IMR-90 (cell line): ENCODE data around the gene SPANXN3. TPM values are rescaled to one million over a fixed set of nuclear protein-coding genes. Genes with fewer than 3 reads are reported as not detected.
"Not testable (repeated sequence)": the region's sequence is repeated elsewhere in the genome, so short reads cannot be mapped to it uniquely, and the experiment has no call there.

Experiments
- ATAC-seq: fragments of 200-7000 bp; cut with Tn5 transposase; 2 replicates; pipeline ENCODE4 v1.9.1; 2020; ENCODE audit warnings: low read depth, mild to moderate bottlenecking, moderate library complexity
- BruUV-seq: library from RNA; stranded (reverse); fragments of 400-500 nt; replicated peaks from 2 replicates; lab custom pipeline; 2021; lab: Mats Ljungman, UMichigan
- CTCF ChIA-PET: fragments of 300-600 bp; formaldehyde crosslinking; extraction: SDS; loops from one replicate; lab custom pipeline; 2021; ENCODE audit warnings: antibody characterized with exemption; lab: Yijun Ruan, JAX
- POLR2A ChIA-PET: fragments of 300-600 bp; sonication (Branson Sonifier 250); formaldehyde crosslinking; loops from one replicate; lab custom pipeline; 2022; ENCODE audit warnings: antibody characterized with exemption; ENCODE audit not compliant: unreplicated experiment; lab: Charles Lee
- DNase-seq: peaks from one replicate; pipeline ENCODE4 v3.0.0; 2013
- H2AFZ ChIP-seq: replicated peaks from 2 replicates; pipeline ENCODE3; 2013; ENCODE audit warnings: low read length, mild to moderate bottlenecking; ENCODE audit not compliant: poor library complexity
- H2AK5ac ChIP-seq: 2 replicates; pipeline ENCODE4 v1.6.1; 2013; ENCODE audit warnings: low read depth, low read length, inconsistent platforms
- H2AK9ac ChIP-seq: replicated peaks from 2 replicates; pipeline ENCODE3; 2013; ENCODE audit warnings: mild to moderate bottlenecking, low read depth, low read length, moderate library complexity; ENCODE audit not compliant: poor library complexity
- H2BK120ac ChIP-seq: 2 replicates; pipeline ENCODE4 v1.6.1; 2013; ENCODE audit warnings: low read depth, low read length, inconsistent platforms
- H2BK15ac ChIP-seq: 3 replicates; pipeline ENCODE4 v1.6.1; 2013; ENCODE audit warnings: low read depth, low read length, inconsistent platforms
- H2BK20ac ChIP-seq: 2 replicates; pipeline ENCODE4 v1.6.1; 2013; ENCODE audit warnings: low read depth, mild to moderate bottlenecking, inconsistent platforms, low read length, moderate library complexity
- H2BK5ac ChIP-seq: 2 replicates; pipeline ENCODE4 v1.6.1; 2013; ENCODE audit warnings: mild to moderate bottlenecking, low read depth, low read length, inconsistent platforms; ENCODE audit not compliant: poor library complexity, severe bottlenecking
- H3K14ac ChIP-seq: replicated peaks from 2 replicates; pipeline ENCODE4 v1.6.1; 2013; ENCODE audit warnings: low read depth, low read length, inconsistent platforms
- H3K18ac ChIP-seq: 2 replicates; pipeline ENCODE4 v1.6.1; 2013; ENCODE audit warnings: low read depth, low read length, control low read depth
- H3K23ac ChIP-seq: 2 replicates; pipeline ENCODE4 v1.6.1; 2013; ENCODE audit warnings: low read depth, low read length, inconsistent platforms
- H3K27ac ChIP-seq: 2 replicates; pipeline ENCODE4 v1.5.1; 2013; ENCODE audit warnings: mild to moderate bottlenecking, control low read depth, low read length; ENCODE audit not compliant: insufficient read depth
- H3K27me3 ChIP-seq: 2 replicates; pipeline ENCODE4 v1.6.1; 2013; ENCODE audit warnings: low read length; ENCODE audit not compliant: control insufficient read depth, insufficient read depth
- H3K36me3 ChIP-seq: 2 replicates; pipeline ENCODE4 v1.6.1; 2013; ENCODE audit warnings: low read length, mixed read lengths; ENCODE audit not compliant: control insufficient read depth, insufficient read depth
- H3K4ac ChIP-seq: 2 replicates; pipeline ENCODE4 v1.6.1; 2013; ENCODE audit warnings: low read depth, low read length, inconsistent platforms
- H3K4me1 ChIP-seq: 2 replicates; pipeline ENCODE4 v1.6.1; 2013; ENCODE audit warnings: low read length, mixed read lengths; ENCODE audit not compliant: control insufficient read depth, insufficient read depth
- H3K4me2 ChIP-seq: 2 replicates; pipeline ENCODE4 v1.6.1; 2013; ENCODE audit warnings: low read depth, mild to moderate bottlenecking, control low read depth, low read length, moderate library complexity
- H3K4me3 ChIP-seq: 2 replicates; pipeline ENCODE4 v1.5.1; 2013; ENCODE audit warnings: low read depth, mild to moderate bottlenecking, control low read depth, low read length, moderate library complexity; ENCODE audit not compliant: insufficient read depth
- H3K56ac ChIP-seq: 2 replicates; pipeline ENCODE4 v1.6.1; 2013; ENCODE audit warnings: low read length, inconsistent platforms; ENCODE audit not compliant: insufficient read depth; ENCODE audit errors: extremely low read depth
- H3K79me1 ChIP-seq, 2 experiments: 2 replicates each; pipeline ENCODE4 v1.6.1; 2013; ENCODE audit warnings: low read length in 2 of 2, inconsistent platforms in 1 of 2, low read depth in 1 of 2
- H3K9ac ChIP-seq: 2 replicates; pipeline ENCODE4 v1.6.1; 2013; ENCODE audit warnings: low read depth, low read length, control low read depth
- H3K9me1 ChIP-seq: 2 replicates; pipeline ENCODE4 v1.6.1; 2013; ENCODE audit warnings: low read length, inconsistent platforms; ENCODE audit not compliant: insufficient read depth
- H3K9me3 ChIP-seq: 2 replicates; pipeline ENCODE4 v1.6.1; 2013; ENCODE audit warnings: low read length; ENCODE audit not compliant: control insufficient read depth, insufficient read depth
- H4K20me1 ChIP-seq: 2 replicates; pipeline ENCODE4 v1.6.1; 2013; ENCODE audit warnings: low read length, inconsistent platforms; ENCODE audit not compliant: insufficient read depth
- H4K5ac ChIP-seq: 2 replicates; pipeline ENCODE4 v1.6.1; 2013; ENCODE audit warnings: mild to moderate bottlenecking, low read depth, low read length, control low read depth
- H4K8ac ChIP-seq, 2 experiments: 2 replicates each; pipeline ENCODE4 v1.6.1; 2013; ENCODE audit warnings: low read depth in 2 of 2, low read length in 2 of 2, control low read depth in 1 of 2, inconsistent platforms in 1 of 2
- H4K91ac ChIP-seq: 2 replicates; pipeline ENCODE4 v1.6.1; 2013; ENCODE audit warnings: low read depth, low read length, inconsistent platforms; ENCODE audit not compliant: insufficient read depth
- MAFK ChIP-seq: IDR thresholded peaks from 2 replicates; pipeline ENCODE4 v1.6.1; 2012; ENCODE audit warnings: low read depth, low read length, improper control_type of control experiment
- RAD21 ChIP-seq: IDR thresholded peaks from 2 replicates; pipeline ENCODE4 v1.6.1; 2012; ENCODE audit warnings: low read length, improper control_type of control experiment
- RFX5 ChIP-seq: IDR thresholded peaks from 2 replicates; pipeline ENCODE4 v1.8.0; 2012; ENCODE audit warnings: low read depth, mild to moderate bottlenecking, low read length, moderate library complexity
- SMC3 ChIP-seq: fragments of 150-350 bp; IDR thresholded peaks from 2 replicates; pipeline ENCODE4 v1.6.1; 2016; ENCODE audit warnings: low read depth, mild to moderate bottlenecking, antibody characterized with exemption, low read length, moderate library complexity
- WGBS, 2 experiments: methylation state at CpG; one replicate each; pipeline versions ENCODE4 v1.1.5 to v1.1.7; 2013; ENCODE audit warnings: missing lambda C conversion rate in 2 of 2; ENCODE audit not compliant: insufficient read length in 1 of 2; ENCODE audit errors: extremely low coverage in 2 of 2; 5-methylcytosine and 5-hydroxymethylcytosine counted together
- dilution Hi-C: fragments of 300-500 bp; cut with HindIII; formaldehyde crosslinking; loops from one replicate; pipeline ENCODE4 v1.14.3; 2018; ENCODE audit warnings: low sequenced_read_pairs; ENCODE audit not compliant: unreplicated experiment
- in situ Hi-C: fragments of 300-500 bp; cut with MboI; formaldehyde crosslinking; loops from 3 replicates; pipeline ENCODE4 v1.14.3; 2019; ENCODE audit warnings: low sequenced_read_pairs, inconsistent platforms, mixed read lengths
- intact Hi-C: fragments of 100-400 bp; cut with micrococcal nuclease; formaldehyde crosslinking; loops from 2 replicates; pipeline ENCODE4 v1.10.0; 2022
- polyA plus RNA-seq, 3 experiments: library from polyadenylated mRNA; depleted of rRNA; stranded (reverse); fragments of >200 nt; gene quantifications; 2 replicates each; pipeline ENCODE4 v1.2.3, GENCODE V29; 2012; ENCODE audit warnings: low replicate concordance in 1 of 3
- total RNA-seq: library from RNA; depleted of rRNA; stranded (reverse); fragments of >200 nt; gene quantifications from 2 replicates; pipeline ENCODE4 v1.2.3, GENCODE V29; 2012

The SPANXN3 gene
- total and polyA plus RNA-seq, 2 of the 4 experiments (the other 2 are of a cell fraction), result not detected

- TF ChIP-seq MAFK (no peak), SMC3 (no peak), RAD21 (no peak), RFX5 (no peak)
- H3K9me1 ChIP-seq, result no peaks in the 10 kb centered on the region
- no peak overlapping the region for H2AFZ ChIP-seq
- DNase-seq, result no peak
- H3K4me2 ChIP-seq, result no peak overlapping the region
- no peak overlapping the region for H3K23ac ChIP-seq
- no peak overlapping the region for H3K56ac ChIP-seq
- no peak overlapping the region for H2BK20ac ChIP-seq
- no peak overlapping the region for H3K4me3 ChIP-seq
- no peaks in the 10 kb centered on the region for H3K4me1 ChIP-seq
- H3K4ac ChIP-seq, result no peak overlapping the region
- H2AK5ac ChIP-seq, result no peak overlapping the region
- no peaks in the 10 kb centered on the region for H3K27me3 ChIP-seq
- H3K36me3 ChIP-seq, result no peaks in the 10 kb centered on the region
- H4K20me1 ChIP-seq, result no peaks in the 10 kb centered on the region
- no peak overlapping the region for H2BK5ac ChIP-seq
- H4K91ac ChIP-seq, result no peak overlapping the region
- in situ Hi-C loops (no loop called here), intact Hi-C loops (no loop called here), dilution Hi-C loops (no loop called here)
- no peak overlapping the region for H3K14ac ChIP-seq
- no peak overlapping the region for H3K27ac ChIP-seq
- ChIA-PET POLR2A (no interaction called here), CTCF (no interaction called here)
- no peak overlapping the region for H3K9ac ChIP-seq
- no peak overlapping the region for H4K5ac ChIP-seq
- no peak for ATAC-seq
- no peak overlapping the region for H2BK15ac ChIP-seq
- peaks cover 14% of the 10 kb centered on the region for H3K9me3 ChIP-seq
- 40% methylated on average over 1 of the region's 3 CpGs; no CpG with 5 or more reads in 1 of the 2 experiments for WGBS, 2 experiments
- no peak overlapping the region for H4K8ac ChIP-seq
- H3K79me1 ChIP-seq, result no peaks in the 10 kb centered on the region
- no TSS peak for BruUV-seq
- H3K18ac ChIP-seq, result no peak overlapping the region
- no peak overlapping the region for H2BK120ac ChIP-seq
- no peak overlapping the region for H2AK9ac ChIP-seq
Measured at GRCh38 chrX:143536176-143536575, 18.9 kb upstream of the SPANXN3 start.

DNA sequence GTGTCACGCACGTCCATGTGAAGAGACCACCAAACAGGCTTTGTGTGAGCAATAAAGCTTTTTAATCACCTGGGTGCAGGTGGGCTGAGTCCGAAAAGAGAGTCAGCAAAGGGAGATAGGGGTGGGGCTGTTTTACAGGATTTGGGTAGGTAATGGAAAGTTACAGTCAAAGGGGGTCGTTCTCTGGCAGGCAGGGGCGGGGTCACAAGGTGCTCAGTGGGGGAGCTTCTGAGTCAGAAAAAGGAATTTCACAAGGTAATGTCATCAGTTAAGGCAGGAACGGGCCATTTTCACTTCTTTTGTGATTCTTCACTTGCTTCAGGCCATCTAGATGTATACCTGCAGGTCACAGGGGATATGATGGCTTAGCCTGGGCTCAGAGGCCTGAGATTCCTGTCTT is 15.1 kb downstream of the SPANXN3 start:
- H3K27me3 ChIP-seq, DNase-seq: not testable (repeated sequence)

More for the DNA sequence above, 15.1 kb downstream of the SPANXN3 start:
- H2BK120ac ChIP-seq, H3K4me1 ChIP-seq, H2AFZ ChIP-seq, CTCF ChIA-PET, dilution Hi-C loops, H3K56ac ChIP-seq, H3K4me2 ChIP-seq, H3K9me3 ChIP-seq, H3K9me1 ChIP-seq, H3K23ac ChIP-seq, H4K8ac ChIP-seq, intact Hi-C loops, H3K18ac ChIP-seq, H2AK5ac ChIP-seq, H2BK5ac ChIP-seq, H2BK20ac ChIP-seq, H4K91ac ChIP-seq, H3K27ac ChIP-seq, H4K5ac ChIP-seq, H3K14ac ChIP-seq, H4K20me1 ChIP-seq, ATAC-seq, H2AK9ac ChIP-seq, H3K4me3 ChIP-seq, H3K4ac ChIP-seq, H3K36me3 ChIP-seq, BruUV-seq, H3K9ac ChIP-seq, in situ Hi-C loops, POLR2A ChIA-PET, H2BK15ac ChIP-seq, H3K79me1 ChIP-seq: not testable (repeated sequence)
- no CpG with 5 or more reads among the region's 6 CpGs for WGBS, 2 experiments
